Testis (tissue), 3 donors: ENCODE data around the gene KCNK2. TPM values are rescaled to one million over a fixed set of nuclear protein-coding genes. Genes with fewer than 3 reads are reported as not detected.
A peak's percentile ranks its signal among the peaks of the same experiment; 100 is the strongest.

Experiments
- DNase-seq: peaks from one replicate; pipeline ENCODE4 v3.0.0-alpha.2; 2019
- H3K27ac ChIP-seq, 2 donors: fragments of 200-600 bp; sonication (generic); one replicate each; pipeline ENCODE4 v1.5.1; 2019
- H3K27me3 ChIP-seq: fragments of 200-600 bp; sonication (generic); one replicate; pipeline ENCODE4 v1.5.1; 2019
- H3K36me3 ChIP-seq: fragments of 200-600 bp; sonication (generic); one replicate; pipeline ENCODE4 v1.5.1; 2017; ENCODE audit warnings: low read depth; ENCODE audit errors: missing control alignments
- H3K4me1 ChIP-seq: fragments of 200-600 bp; sonication (generic); one replicate; pipeline ENCODE4 v1.5.1; 2019
- H3K4me3 ChIP-seq, 2 donors: fragments of 200-600 bp; sonication (generic); one replicate each; pipeline ENCODE4 v1.5.1; 2017 to 2019
- H3K9me3 ChIP-seq: fragments of 200-600 bp; sonication (generic); one replicate; pipeline ENCODE4 v1.5.1; 2017
- CTCF ChIP-seq, 3 experiments: fragments of 450-650 bp in 2 of 3; fragments of 200-600 bp in 1 of 3; sonication (generic) in 1 of 3; IDR thresholded peaks; one replicate each; pipeline ENCODE4 v1.5.1; 2016 to 2019; ENCODE audit warnings: antibody characterized with exemption in 3 of 3, mild to moderate bottlenecking in 2 of 3, moderate library complexity in 1 of 3
- POLR2A ChIP-seq: fragments of 450-650 bp; IDR thresholded peaks from one replicate; pipeline ENCODE4 v1.6.1; 2017; ENCODE audit warnings: antibody characterized with exemption, mild to moderate bottlenecking, moderate library complexity
- WGBS, 2 donors: methylation state at CpG; one replicate each; pipeline ENCODE4 v1.1.5; 2018; 5-methylcytosine and 5-hydroxymethylcytosine counted together
- intact Hi-C: fragments of 100-400 bp; cut with DNase I; formaldehyde crosslinking; loops from one replicate; pipeline ENCODE4 v1.15.1; 2023; ENCODE audit warnings: low total_unique reads
- polyA plus RNA-seq: library from polyadenylated mRNA; stranded (reverse); fragments of 350-450 nt; fragmentation: Illumina TruSeq; extraction: RNeasy Lipid Tissue Mini Kit (QIAGEN cat#74804); gene quantifications from one replicate; pipeline ENCODE4 v1.2.3, GENCODE V29; 2014; ENCODE audit warnings: low read depth, low replicate concordance; ENCODE audit not compliant: insufficient read depth
- total RNA-seq, 2 donors: library from RNA; depleted of rRNA; stranded (reverse); fragments of >200 nt; gene quantifications; one replicate each; pipeline ENCODE4 v1.2.3, GENCODE V29; 2016

The KCNK2 gene
- total and polyA plus RNA-seq, 3 donors from 2014 or later, result 0.71 to 1.4 (median 0.92) TPM

- H3K4me3 ChIP-seq, result no peak overlapping the region
- 79 to 100% methylated on average over 1 of the region's 1 CpG for WGBS, 2 donors
- no peak for DNase-seq
- H3K9me3 ChIP-seq, result no peaks in the 10 kb centered on the region
- TF ChIP-seq CTCF (IDR thresholded peaks at IDR 0.05) (no peak), POLR2A (no peak)
- H3K4me1 ChIP-seq, result no peaks in the 10 kb centered on the region
- no peaks in the 10 kb centered on the region for H3K27me3 ChIP-seq
- no peaks in the 10 kb centered on the region for H3K36me3 ChIP-seq
- no peak overlapping the region for H3K27ac ChIP-seq
- intact Hi-C loops, result no loop called here
These were observed 26.0 kb upstream of the KCNK2 start for GRCh38 chr1:215056584-215056983.

- no peak for DNase-seq
- intact Hi-C loops, result no loop called here
- Histone ChIP-seq H3K4me3 (no peak overlapping the region), H3K9me3 (no peaks in the 10 kb centered on the region), H3K27ac (no peak overlapping the region), H3K4me1 (no peaks in the 10 kb centered on the region), H3K36me3 (no peaks in the 10 kb centered on the region), H3K27me3 (no peaks in the 10 kb centered on the region)
- 91 to 93% methylated on average over 8 of the region's 8 CpGs for WGBS, 2 donors
- TF ChIP-seq CTCF (IDR thresholded peaks at IDR 0.05) (no peak), POLR2A (no peak)
These were observed 22.6 kb upstream of the KCNK2 start for GRCh38 chr1:215059947-215060346.

- TF ChIP-seq CTCF (IDR thresholded peaks at IDR 0.05) (no peak), POLR2A (no peak)
- no peaks in the 10 kb centered on the region for H3K27me3 ChIP-seq
- H3K36me3 ChIP-seq, result no peaks in the 10 kb centered on the region
- H3K4me3 ChIP-seq, result no peak overlapping the region
- 81 to 84% methylated on average over 5 of the region's 5 CpGs for WGBS, 2 donors
- intact Hi-C loops, result no loop called here
- no peak for DNase-seq
- no peaks in the 10 kb centered on the region for H3K4me1 ChIP-seq
- H3K27ac ChIP-seq, result no peak overlapping the region
- no peaks in the 10 kb centered on the region for H3K9me3 ChIP-seq
These were observed 18.2 kb upstream of the KCNK2 start for GRCh38 chr1:215064327-215064726.

GRCh38 chr1:215071078-215071477, 11.5 kb upstream of the KCNK2 start:
- intact Hi-C loops, result no loop called here
- Histone ChIP-seq H3K27ac (no peak overlapping the region), H3K4me3 (no peak overlapping the region), H3K36me3 (no peaks in the 10 kb centered on the region), H3K27me3 (no peaks in the 10 kb centered on the region), H3K4me1 (no peaks in the 10 kb centered on the region), H3K9me3 (no peaks in the 10 kb centered on the region)
- 78 to 88% methylated on average over 1 of the region's 1 CpG for WGBS, 2 donors
- TF ChIP-seq CTCF (IDR thresholded peaks at IDR 0.05) (no peak), POLR2A (no peak)
- no peak for DNase-seq

GRCh38 chr1:215076322-215076721, 6.2 kb upstream of the KCNK2 start:
- no peaks in the 10 kb centered on the region for H3K4me1 ChIP-seq
- no peaks in the 10 kb centered on the region for H3K9me3 ChIP-seq
- no peak for TF ChIP-seq CTCF (IDR thresholded peaks at IDR 0.05)
- no peak for TF ChIP-seq POLR2A
- H3K27me3 ChIP-seq, result no peaks in the 10 kb centered on the region
- H3K27ac ChIP-seq, result no peak overlapping the region
- DNase-seq, result peak; percentile 39
- WGBS, 2 donors, result 66 to 73% methylated on average over 1 of the region's 1 CpG
- H3K4me3 ChIP-seq, result no peak overlapping the region
- no peaks in the 10 kb centered on the region for H3K36me3 ChIP-seq
- intact Hi-C loops, result no loop called here
